ENCODE measurements around the gene C6orf120. TPM values are rescaled to one million over a fixed set of nuclear protein-coding genes. Genes with fewer than 3 reads are reported as not detected.

C6orf120 gene
- total and polyA plus RNA-seq, 11 donors = 3.4 to 22.9 (median 18.8) TPM

- peak within 1 kb of the TSS; percentile 45 to 94 (median 72) for H3K4me3 ChIP-seq
- intact Hi-C loops (cut with DNase I) = loop anchor here in 2 of 10 donors (1.0 to 10.0 kb wide), 3 partner anchors 26 to 830 kb away; partner anchors contain the start of genes DYNLT2 (in 2 of the 2), ERMARD (in 2 of the 2), PSMB1 (in 1 of the 2) and TBP (in 1 of the 2)
- no peaks in the 10 kb centered on the region for H3K27me3 ChIP-seq
- ATAC-seq (peak; percentile 4 to 64 (median 31)), DNase-seq (peak; percentile 52 to 77 (median 65))
- no peaks in the 10 kb centered on the region for H3K36me3 ChIP-seq
- H3K27ac ChIP-seq = peak within 1 kb of the TSS; percentile 89 to 96 (median 92)
- 0 to 1% (median 1%) methylated on average over 15 to 89 of the region's 89 CpGs for WGBS, 4 donors
- TF ChIP-seq POLR2A (IDR thresholded peaks at IDR 0.05) = no peak
- TF ChIP-seq CTCF (IDR thresholded peaks at IDR 0.05) = peak in 1 of 12 donors; percentile 16
- H3K9me3 ChIP-seq = no peaks in the 10 kb centered on the region
- H3K4me1 ChIP-seq = peaks cover 0 to 40% (median 20%) of the 10 kb centered on the region in 12 donors
These were observed 22.7 kb downstream of the C6orf120 start, which contains the start of gene PHF10 for GRCh38 chr6:169724494-169725124. TSS of gene PHF10 (minus strand) at chr6:169724500. CDS start at chr6:169723931, 569 bp downstream.

GRCh38 chr6:169725125-169726048 lies 23.5 kb downstream of the C6orf120 start:
- peak in 1 of 2 donors; percentile 12 for TF ChIP-seq POLR2A (IDR thresholded peaks at IDR 0.05)
- no peak for TF ChIP-seq CTCF (IDR thresholded peaks at IDR 0.05)
- Histone ChIP-seq H3K36me3 (no peaks in the 10 kb centered on the region), H3K4me3 (peak overlapping the region; percentile 45 to 94 (median 68)), H3K27ac (peak overlapping the region; percentile 75 to 95 (median 86)), H3K9me3 (no peaks in the 10 kb centered on the region), H3K4me1 (peaks cover 0 to 35% (median 20%) of the 10 kb centered on the region in 12 donors), H3K27me3 (no peaks in the 10 kb centered on the region)
- peak; percentile 28 to 66 (median 40) for DNase-seq
- peak in 3 of 4 donors; percentile 33 to 55 (median 47) for ATAC-seq
- WGBS, 4 donors = 29 to 34% (median 31%) methylated on average over 29 of the region's 29 CpGs
- intact Hi-C loops (cut with DNase I) = loop anchor here in 3 of 10 donors (1.0 to 10.0 kb wide), 3 partner anchors 25 to 829 kb away; partner anchors contain the start of genes DYNLT2 (in 3 of the 3), ERMARD (in 3 of the 3), PSMB1 (in 1 of the 3) and TBP (in 1 of the 3)

- Histone ChIP-seq H3K27me3 (no peaks in the 10 kb centered on the region), H3K27ac (no peak overlapping the region), H3K4me3 (no peak overlapping the region), H3K9me3 (no peaks in the 10 kb centered on the region), H3K36me3 (no peaks in the 10 kb centered on the region), H3K4me1 (peaks cover 0 to 30% (median 20%) of the 10 kb centered on the region in 12 donors)
- TF ChIP-seq CTCF (IDR thresholded peaks at IDR 0.05) (no peak), POLR2A (IDR thresholded peaks at IDR 0.05) (no peak)
- WGBS, 4 donors = 97 to 100% (median 97%) methylated on average over 1 of the region's 1 CpG
- ATAC-seq (no peak), DNase-seq (no peak)
- intact Hi-C loops (cut with DNase I) = loop anchor here in 2 of 10 donors (2.0 to 10.0 kb wide), 2 partner anchors 25 to 829 kb away; partner anchors contain the start of genes DYNLT2 (in 1 of the 2), ERMARD (in 1 of the 2), PSMB1 (in 1 of the 2) and TBP (in 1 of the 2)
These were observed 24.1 kb downstream of the C6orf120 start for GRCh38 chr6:169726049-169726400.
